ENCODE results near the gene GIT1.

The GIT1 gene

DNA sequence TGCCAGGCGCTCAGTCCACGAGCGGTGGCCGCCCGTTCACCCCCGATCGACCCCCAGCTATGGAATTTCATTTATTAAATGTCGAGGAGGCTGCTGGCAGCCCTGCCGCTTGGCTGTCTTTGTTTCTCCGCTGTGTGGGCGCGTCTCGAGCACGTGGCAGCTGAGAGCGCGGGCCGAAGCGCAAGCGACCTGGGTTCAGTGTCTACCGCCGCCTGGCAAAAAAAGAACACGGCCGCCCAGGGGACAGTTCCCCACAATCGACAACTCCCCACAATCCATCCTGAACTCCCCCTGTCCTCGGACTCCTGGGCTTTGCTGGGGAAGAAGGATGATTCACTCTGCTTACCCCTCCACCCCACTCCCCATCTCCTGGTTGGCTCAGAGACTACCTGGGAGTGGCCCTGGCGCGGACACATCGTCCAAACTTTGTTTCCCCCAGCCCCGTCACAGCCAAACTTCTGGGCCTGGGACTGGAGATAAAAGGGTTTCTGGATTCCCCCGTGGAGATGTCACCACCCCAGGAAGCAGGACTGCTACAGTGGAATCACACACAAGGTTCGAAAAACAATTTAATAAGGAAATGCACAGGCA is 1.8 kb upstream of the GIT1 start:
- FAIRE-seq (no peak), DNase-seq (ENCODE audit: insufficient read length) (no peak)
- TF ChIP-seq POLR2AphosphoS5 (IDR thresholded peaks at IDR 0.05; ENCODE audit: low read depth, low read length) (no peak), TAF1 (IDR thresholded peaks at IDR 0.05; ENCODE audit: borderline replicate concordance, low read depth, low read length) (no peak), POLR2A (IDR thresholded peaks at IDR 0.05; ENCODE audit: low read depth, low read length) (no peak)

DNA sequence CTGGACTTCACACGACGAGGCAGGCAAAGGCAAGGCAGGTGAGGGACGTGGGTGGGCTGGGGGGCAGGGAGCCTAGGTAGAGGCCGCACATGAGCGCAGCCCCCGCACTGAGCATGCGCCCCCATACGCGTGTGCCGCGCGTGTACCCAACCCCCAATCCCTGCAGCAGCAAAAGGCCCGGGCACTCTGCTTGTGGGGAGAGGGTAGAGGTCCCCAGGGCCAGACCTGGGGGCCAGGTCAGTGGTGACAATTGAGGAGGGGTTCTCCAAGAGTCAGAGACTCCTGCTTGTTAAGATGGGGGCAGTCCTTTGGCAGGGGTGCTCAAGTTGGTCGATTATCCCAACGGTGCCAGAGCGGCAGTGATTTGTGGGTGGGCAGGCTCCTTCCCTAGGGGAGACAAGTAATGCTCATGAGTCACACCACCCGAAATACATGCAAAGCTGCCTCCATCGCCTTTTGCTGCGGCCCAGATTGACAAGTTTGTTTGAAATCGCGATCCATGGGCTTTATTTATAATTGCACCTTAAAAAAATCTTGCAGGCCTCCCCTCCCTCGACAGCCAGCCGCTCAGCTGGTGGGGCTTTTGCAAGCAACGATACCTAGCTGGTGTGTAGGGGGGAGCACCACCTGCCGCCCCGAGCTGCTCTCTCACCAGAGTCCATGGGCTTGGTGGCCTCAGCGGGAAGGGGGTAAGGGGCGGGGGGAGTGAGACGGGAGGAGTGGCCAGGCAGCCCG is 1.1 kb upstream of the GIT1 start:
- FAIRE-seq (peak; percentile 30), DNase-seq (ENCODE audit: insufficient read length) (no peak)
- no peak for TF ChIP-seq TAF1 (IDR thresholded peaks at IDR 0.05; ENCODE audit: borderline replicate concordance, low read depth, low read length)
- TF ChIP-seq POLR2AphosphoS5 (IDR thresholded peaks at IDR 0.05; ENCODE audit: low read depth, low read length): no peak
- no peak for TF ChIP-seq POLR2A (IDR thresholded peaks at IDR 0.05; ENCODE audit: low read depth, low read length)

DNA sequence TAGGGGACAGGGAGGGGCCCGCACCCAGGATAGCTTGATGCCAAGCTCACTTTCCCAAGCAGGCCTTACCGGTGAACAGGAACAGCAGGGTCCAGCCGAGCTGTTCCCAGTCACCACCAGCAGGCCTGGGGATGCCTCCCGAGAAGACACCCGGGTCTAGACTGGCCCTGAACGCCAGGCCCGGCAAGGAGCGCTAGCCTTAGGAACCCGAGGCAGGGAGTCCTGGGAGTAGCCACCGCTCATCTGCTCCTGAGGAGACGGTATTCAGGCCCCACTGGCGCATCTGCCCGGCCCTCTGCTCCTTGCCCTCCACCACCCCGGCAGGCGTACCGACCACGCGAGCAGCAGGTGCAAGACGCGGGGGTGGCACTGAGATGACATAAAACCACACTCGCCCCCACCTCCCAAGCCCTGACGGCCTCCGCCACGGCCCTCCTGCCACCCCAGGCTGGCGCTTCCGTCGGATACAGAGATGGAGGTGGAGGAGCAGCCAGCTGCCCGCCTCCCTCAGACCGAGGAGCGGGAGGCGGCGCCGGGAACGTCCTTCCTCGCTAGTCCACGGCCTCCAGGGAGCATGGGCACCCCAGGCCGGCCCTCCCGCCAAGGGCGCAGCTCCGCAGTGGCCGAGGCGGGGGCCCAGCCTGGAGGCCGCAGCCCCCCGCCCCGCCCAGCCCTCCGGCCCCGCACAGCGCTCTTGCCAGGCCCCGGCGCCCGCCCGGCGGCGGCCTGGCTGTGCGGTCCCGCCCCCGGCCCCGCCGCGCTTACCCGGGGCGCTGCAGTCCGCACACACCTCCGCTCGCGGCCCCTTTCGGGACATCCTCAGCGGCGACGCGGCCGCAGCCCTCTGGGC is 661 bp downstream of the GIT1 start:
- TF ChIP-seq POLR2A (IDR thresholded peaks at IDR 0.05; ENCODE audit: low read depth, low read length) (no peak), TAF1 (IDR thresholded peaks at IDR 0.05; ENCODE audit: borderline replicate concordance, low read depth, low read length) (no peak), POLR2AphosphoS5 (IDR thresholded peaks at IDR 0.05; ENCODE audit: low read depth, low read length) (no peak)

DNA sequence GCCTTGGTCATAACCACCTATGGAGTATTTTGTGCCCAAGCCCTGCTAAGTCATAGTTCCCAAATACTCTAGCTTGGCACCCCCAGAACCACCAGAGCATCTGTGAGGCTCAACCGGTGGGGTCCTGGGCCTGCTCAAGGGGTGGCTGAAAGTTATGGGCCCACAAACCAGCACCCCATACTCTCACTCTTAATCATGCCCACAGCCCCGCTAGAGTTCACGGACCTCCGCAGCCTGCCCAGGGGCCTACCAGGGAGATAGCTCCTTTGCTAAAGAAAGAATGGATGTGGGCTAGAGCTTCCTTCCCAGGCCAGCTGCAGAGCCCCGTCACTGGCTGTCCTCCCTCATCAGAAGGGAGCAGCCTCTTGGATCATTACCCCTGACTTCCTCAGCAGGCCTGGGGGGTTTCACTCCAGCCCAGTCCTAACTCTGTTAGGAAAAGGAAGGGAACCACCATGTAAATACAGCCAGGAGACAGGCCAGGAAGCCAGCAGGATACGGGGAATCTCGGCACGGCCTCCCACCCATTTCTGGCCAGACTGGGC is 1.4 kb downstream of the GIT1 start:
- no peak for TF ChIP-seq TAF1 (IDR thresholded peaks at IDR 0.05; ENCODE audit: borderline replicate concordance, low read depth, low read length)
- no peak for TF ChIP-seq POLR2A (IDR thresholded peaks at IDR 0.05; ENCODE audit: low read depth, low read length)
- DNase-seq (ENCODE audit: insufficient read length) (no peak), FAIRE-seq (no peak)

More for the DNA sequence above, 661 bp downstream of the GIT1 start:
- FAIRE-seq (no peak), DNase-seq (ENCODE audit: insufficient read length) (peak; percentile 53)

DNA sequence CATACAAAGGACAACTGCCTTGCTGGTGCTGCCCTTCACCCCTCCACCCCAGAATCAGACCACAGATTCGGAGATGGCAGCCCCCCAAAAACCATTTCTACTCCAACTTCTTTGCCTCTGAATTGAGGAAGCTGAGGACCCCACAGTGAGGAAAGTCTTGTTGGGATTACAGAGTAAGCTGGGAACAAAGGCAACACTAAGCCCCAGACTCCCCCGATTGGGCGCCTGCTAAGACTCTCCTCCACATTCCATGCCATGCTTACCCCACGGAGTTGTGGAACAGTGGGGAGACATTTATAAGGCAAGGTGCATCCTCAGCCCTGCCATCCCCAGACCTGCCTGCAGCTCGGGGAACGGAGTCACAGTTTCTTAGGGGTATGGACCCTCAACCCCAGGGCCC is 1.9 kb downstream of the GIT1 start:
- DNase-seq (ENCODE audit: insufficient read length): no peak
- no peak for FAIRE-seq
- TF ChIP-seq POLR2AphosphoS5 (IDR thresholded peaks at IDR 0.05; ENCODE audit: low read depth, low read length): no peak
- no peak for TF ChIP-seq TAF1 (IDR thresholded peaks at IDR 0.05; ENCODE audit: borderline replicate concordance, low read depth, low read length)
- no peak for TF ChIP-seq POLR2A (IDR thresholded peaks at IDR 0.05; ENCODE audit: low read depth, low read length)

DNA sequence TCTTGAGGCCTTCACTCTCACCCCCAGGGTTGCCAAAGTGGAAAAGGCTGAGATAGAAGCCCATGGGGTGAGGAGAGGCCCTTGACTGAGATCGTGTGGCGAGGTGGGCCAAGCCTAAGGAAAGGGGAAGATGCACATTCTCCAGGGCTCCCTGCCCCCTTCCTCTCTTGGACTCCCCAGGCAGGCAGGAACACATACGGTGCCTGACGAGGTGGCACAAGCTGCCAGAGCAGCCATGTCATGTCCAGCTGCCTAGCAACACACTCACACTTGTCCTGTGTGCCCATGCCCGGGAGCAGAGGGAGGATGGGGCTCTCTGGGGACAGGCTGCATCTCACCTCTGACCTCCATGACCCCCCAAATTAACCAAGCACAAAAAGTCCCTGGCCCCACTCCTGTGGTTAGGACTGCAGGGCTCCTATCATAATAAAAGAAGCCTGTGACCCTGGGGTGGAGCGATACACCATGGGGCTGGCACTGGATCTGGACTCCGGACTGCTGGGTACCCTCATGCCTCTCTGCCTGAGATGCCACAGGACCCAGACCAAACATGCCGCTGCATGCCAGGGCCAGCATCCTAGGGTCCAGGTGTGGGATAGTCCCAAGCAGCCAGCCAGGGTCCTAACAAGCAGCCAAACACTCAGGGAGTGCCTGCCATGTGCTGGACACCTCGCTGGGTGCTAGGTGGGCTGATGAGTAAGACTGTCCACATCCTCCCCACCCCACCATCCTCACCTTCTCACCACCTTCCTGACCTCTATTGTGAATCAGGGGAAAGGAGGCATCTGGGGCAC is 2.6 kb downstream of the GIT1 start:
- TF ChIP-seq POLR2AphosphoS5 (IDR thresholded peaks at IDR 0.05; ENCODE audit: low read depth, low read length) (no peak), POLR2A (IDR thresholded peaks at IDR 0.05; ENCODE audit: low read depth, low read length) (no peak), TAF1 (IDR thresholded peaks at IDR 0.05; ENCODE audit: borderline replicate concordance, low read depth, low read length) (no peak)
- DNase-seq (ENCODE audit: insufficient read length): no peak
- no peak for FAIRE-seq

DNA sequence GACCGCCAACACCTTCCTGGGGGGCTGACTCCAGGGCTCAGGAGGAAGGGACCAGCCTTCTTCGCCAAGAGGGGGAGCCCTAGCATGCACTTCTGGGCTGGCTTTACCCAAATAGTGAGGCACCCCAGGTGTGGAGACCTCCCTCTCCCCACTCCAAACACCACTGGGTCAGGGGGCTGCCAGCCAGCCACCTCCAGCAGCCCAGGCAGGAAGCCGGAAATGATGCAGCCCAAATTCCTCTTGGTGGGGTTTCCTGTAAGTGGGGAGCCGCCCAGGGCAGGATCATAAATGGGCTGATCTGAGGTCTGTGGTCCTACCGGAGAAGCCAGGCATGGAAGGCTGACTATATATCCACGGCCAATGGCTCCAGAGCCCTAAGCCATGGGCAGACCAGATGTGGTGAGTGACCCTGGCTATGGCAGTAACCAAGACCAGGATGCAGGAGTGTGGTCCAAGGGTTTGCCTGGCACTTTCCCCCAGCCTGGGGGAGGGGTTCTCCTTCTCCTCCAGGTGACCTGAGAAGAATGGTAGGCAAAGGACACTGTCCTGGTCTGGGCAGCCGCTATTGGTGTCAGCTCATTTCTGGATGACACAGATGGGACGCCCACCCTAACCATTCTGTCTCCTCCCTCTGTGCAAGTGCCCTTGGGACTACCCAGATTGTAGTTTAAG is 4.2 kb downstream of the GIT1 start:
- FAIRE-seq (no peak), DNase-seq (ENCODE audit: insufficient read length) (no peak)
- no peak for TF ChIP-seq POLR2AphosphoS5 (IDR thresholded peaks at IDR 0.05; ENCODE audit: low read depth, low read length)
- TF ChIP-seq POLR2A (IDR thresholded peaks at IDR 0.05; ENCODE audit: low read depth, low read length): no peak
- no peak for TF ChIP-seq TAF1 (IDR thresholded peaks at IDR 0.05; ENCODE audit: borderline replicate concordance, low read depth, low read length)

DNA sequence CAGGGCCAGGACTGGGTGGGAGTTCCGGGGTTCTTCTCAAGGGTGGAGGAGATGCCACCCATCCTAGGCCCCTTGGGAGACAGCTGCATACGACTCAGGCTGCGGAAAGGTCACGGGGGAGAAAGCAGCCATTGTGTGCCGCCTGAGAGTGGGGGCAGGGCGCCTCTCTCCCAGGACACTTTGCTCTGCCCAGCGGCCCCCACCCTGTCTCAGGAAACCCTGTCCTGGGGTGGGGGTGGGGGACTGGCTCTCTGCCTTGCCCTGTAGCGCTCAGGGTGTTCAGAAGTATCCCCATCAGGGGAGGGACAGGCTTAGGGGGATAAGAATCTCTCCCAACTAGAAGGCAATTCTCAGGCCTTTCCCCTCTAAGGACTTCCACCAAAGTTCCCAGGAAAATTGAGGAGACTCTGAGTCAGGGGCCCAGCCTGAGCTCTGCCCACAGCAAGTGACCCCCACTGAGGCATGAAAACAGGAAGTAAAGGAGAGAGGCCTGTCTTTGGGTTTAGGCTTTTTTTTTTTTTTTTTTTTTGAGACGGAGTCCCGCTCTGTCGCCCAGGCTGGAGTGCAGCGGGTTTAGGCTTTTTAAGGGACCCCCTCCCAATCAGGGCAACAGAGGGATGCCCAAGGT is 4.9 kb downstream of the GIT1 start:
- DNase-seq (ENCODE audit: insufficient read length) (no peak), FAIRE-seq (no peak)

DNA sequence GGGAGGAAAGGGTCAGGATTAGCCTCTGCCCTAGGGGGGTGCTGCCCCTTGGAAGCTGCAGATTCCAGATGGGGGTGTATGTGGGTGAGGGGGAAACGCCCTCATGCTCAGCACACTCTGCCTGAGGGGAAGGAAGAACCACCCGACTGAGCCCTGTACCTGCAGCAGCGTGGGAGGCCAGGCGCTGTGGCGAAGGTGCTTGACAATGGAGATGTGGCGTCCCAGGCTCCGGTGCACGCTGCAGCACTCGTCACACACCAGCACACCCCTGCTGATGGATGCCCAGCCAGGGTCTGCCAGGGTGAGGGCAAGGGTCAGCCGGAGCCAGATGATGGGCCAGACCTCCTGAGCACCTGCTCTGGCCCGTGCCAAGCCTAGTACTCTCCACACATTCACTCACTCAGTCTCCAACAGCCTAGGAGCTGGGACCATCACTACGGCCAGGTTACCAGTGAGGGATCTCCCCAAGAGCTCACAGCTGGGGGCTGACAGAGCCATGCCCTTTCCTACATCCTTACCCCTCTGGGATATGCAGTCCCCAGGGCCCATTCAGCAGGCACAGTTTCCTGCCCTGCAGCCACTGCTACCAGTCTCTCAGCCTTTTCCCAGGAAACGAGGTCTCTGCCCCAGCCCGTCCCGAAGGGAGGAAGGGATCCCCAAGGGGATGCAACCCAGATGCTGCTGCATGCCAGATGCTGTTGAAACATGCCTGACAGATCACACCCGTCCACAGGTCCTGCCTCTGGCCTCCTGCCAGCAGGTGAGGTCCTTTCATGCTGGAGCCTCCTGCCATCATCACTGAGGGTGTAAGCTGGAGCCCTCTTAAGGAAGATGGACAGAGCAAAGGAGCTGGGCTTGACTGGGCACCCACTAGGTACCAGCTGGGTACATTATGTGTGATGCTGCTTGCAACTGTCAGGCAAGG is 5.9 kb downstream of the GIT1 start:
- DNase-seq (ENCODE audit: insufficient read length): no peak
- no peak for FAIRE-seq
- no peak for TF ChIP-seq TAF1 (IDR thresholded peaks at IDR 0.05; ENCODE audit: borderline replicate concordance, low read depth, low read length)

More for the DNA sequence above, 4.9 kb downstream of the GIT1 start:
- TF ChIP-seq TAF1 (IDR thresholded peaks at IDR 0.05; ENCODE audit: borderline replicate concordance, low read depth, low read length) (no peak), POLR2AphosphoS5 (IDR thresholded peaks at IDR 0.05; ENCODE audit: low read depth, low read length) (no peak), POLR2A (IDR thresholded peaks at IDR 0.05; ENCODE audit: low read depth, low read length) (no peak)

Data from GM12892 (cell line).